Uterus (tissue), 4 donors: Measurements from ENCODE around the gene SFSWAP. TPM values are rescaled to one million over a fixed set of nuclear protein-coding genes. Genes with fewer than 3 reads are reported as not detected.
"Not testable (repeated sequence)": the region's sequence is repeated elsewhere in the genome, so short reads cannot be mapped to it uniquely, and the experiment has no call there.

Experiments used
- DNase-seq, 2 donors: peaks; one replicate each; pipeline ENCODE4 v3.0.0-alpha.2; 2019 to 2020
- H3K27ac ChIP-seq, 2 donors: fragments of 200-600 bp; sonication (generic); 1 replicate in 1 of 2; 2 replicates in 1 of 2; pipeline ENCODE4 v1.5.1; 2016 to 2018
- H3K27me3 ChIP-seq, 2 donors: fragments of 200-600 bp; sonication (generic); one replicate each; pipeline ENCODE4 v1.5.1; 2018 to 2019; ENCODE audit warnings: control low read depth in 1 of 2
- H3K36me3 ChIP-seq, 2 donors: fragments of 200-600 bp; sonication (generic); one replicate each; pipeline ENCODE4 v1.5.1; 2019; ENCODE audit warnings: control low read depth in 1 of 2
- H3K4me1 ChIP-seq, 2 donors: fragments of 200-600 bp; sonication (generic); one replicate each; pipeline ENCODE4 v1.5.1; 2018 to 2019; ENCODE audit warnings: control low read depth in 1 of 2
- H3K4me3 ChIP-seq, 2 donors: fragments of 200-600 bp; sonication (generic); 1 replicate in 1 of 2; 2 replicates in 1 of 2; pipeline ENCODE4 v1.5.1; 2018 to 2019; ENCODE audit warnings: mild to moderate bottlenecking in 1 of 2
- H3K9me3 ChIP-seq, 2 donors: fragments of 200-600 bp; sonication (generic); one replicate each; pipeline ENCODE4 v1.5.1; 2019; ENCODE audit warnings: control low read depth in 1 of 2
- CTCF ChIP-seq, 4 experiments: fragments of 200-600 bp in 2 of 4; fragments of 450-650 bp in 2 of 4; sonication (generic) in 2 of 4; IDR thresholded peaks; one replicate each; pipeline ENCODE4 v1.5.1; 2016 to 2019; ENCODE audit warnings: antibody characterized with exemption in 4 of 4, mild to moderate bottlenecking in 2 of 4, moderate library complexity in 1 of 4
- POLR2A ChIP-seq, 2 donors: fragments of 450-650 bp; IDR thresholded peaks; one replicate each; pipeline ENCODE4 v1.6.1; 2016; ENCODE audit warnings: antibody characterized with exemption in 2 of 2, mild to moderate bottlenecking in 1 of 2, moderate library complexity in 1 of 2
- intact Hi-C: fragments of 100-400 bp; cut with DNase I; formaldehyde crosslinking; loops from one replicate; pipeline ENCODE4 v1.15.1; 2023; ENCODE audit warnings: low total_unique reads
- total RNA-seq, 4 donors: library from RNA; depleted of rRNA in 3 of 4; stranded (reverse); fragments of >200 nt in 3 of 4; gene quantifications; one replicate each; pipeline versions ENCODE4 v1.1.0 to v1.2.4, GENCODE V29; 2014 to 2023
- donor health status: DM: yes; HTN: yes; CAD: no.

Gene SFSWAP
- 10 to 100 TPM; 25.3 to 78.1 (median 55.2) TPM for total RNA-seq

GRCh38 chr12:131710464-131711457, at the start of gene SFSWAP:
Gene SFSWAP, plus strand, starts transcription at chr12:131711090. Its CDS starts 140 bp downstream, at chr12:131711230.
- no peaks in the 10 kb centered on the region for H3K27me3 ChIP-seq
- no peaks in the 10 kb centered on the region for H3K36me3 ChIP-seq
- no peaks in the 10 kb centered on the region for H3K9me3 ChIP-seq
- TF ChIP-seq POLR2A (IDR thresholded peaks at IDR 0.05) (no peak), CTCF (IDR thresholded peaks at IDR 0.05) (no peak)
- intact Hi-C loops = no loop called here
- H3K27ac ChIP-seq = peak within 1 kb of the TSS; percentile 88 to 89
- peak; percentile 54 to 74 for DNase-seq
- peak within 1 kb of the TSS; percentile 91 to 93 for H3K4me3 ChIP-seq
- peaks cover 9 to 11% of the 10 kb centered on the region in 2 donors for H3K4me1 ChIP-seq

- H3K27ac ChIP-seq, H3K27me3 ChIP-seq, H3K4me1 ChIP-seq, H3K36me3 ChIP-seq, H3K9me3 ChIP-seq, DNase-seq: not testable (repeated sequence)
- H3K4me3 ChIP-seq = peak overlapping the region in 1 of 2 donors; percentile 24
- intact Hi-C loops = loop anchor here (10.0 kb wide), 1 partner anchor 367 kb away; no protein-coding TSS in a partner anchor
These were observed 49.5 kb upstream of the SFSWAP start for GRCh38 chr12:131661170-131661985.

GRCh38 chr12:131661986-131662288, 49.0 kb upstream of the SFSWAP start:
- H3K27ac ChIP-seq, H3K4me3 ChIP-seq, H3K36me3 ChIP-seq, H3K4me1 ChIP-seq, H3K27me3 ChIP-seq, H3K9me3 ChIP-seq, DNase-seq: not testable (repeated sequence)
- intact Hi-C loops = loop anchor here (10.0 kb wide), 1 partner anchor 367 kb away; no protein-coding TSS in a partner anchor

GRCh38 chr12:131662346-131662745, 48.5 kb upstream of the SFSWAP start:
- H3K27me3 ChIP-seq, DNase-seq, H3K36me3 ChIP-seq, H3K4me1 ChIP-seq, H3K4me3 ChIP-seq, H3K27ac ChIP-seq, H3K9me3 ChIP-seq: not testable (repeated sequence)
- intact Hi-C loops = loop anchor here (10.0 kb wide), 1 partner anchor 368 kb away; no protein-coding TSS in a partner anchor

- H3K4me3 ChIP-seq, H3K27me3 ChIP-seq, H3K4me1 ChIP-seq, H3K36me3 ChIP-seq, DNase-seq, H3K9me3 ChIP-seq, H3K27ac ChIP-seq: not testable (repeated sequence)
- intact Hi-C loops = loop anchor here (10.0 kb wide), 1 partner anchor 371 kb away; no protein-coding TSS in a partner anchor
These were observed 45.2 kb upstream of the SFSWAP start for GRCh38 chr12:131665666-131666065.

GRCh38 chr12:131666486-131666885, 44.4 kb upstream of the SFSWAP start:
- H3K9me3 ChIP-seq = not testable (repeated sequence)
- intact Hi-C loops = loop anchor here (10.0 kb wide), 1 partner anchor 372 kb away; no protein-coding TSS in a partner anchor

GRCh38 chr12:131666978-131667601, 43.8 kb upstream of the SFSWAP start:
- H3K36me3 ChIP-seq, H3K4me3 ChIP-seq, DNase-seq, H3K27me3 ChIP-seq, H3K27ac ChIP-seq, H3K9me3 ChIP-seq, H3K4me1 ChIP-seq: not testable (repeated sequence)
- intact Hi-C loops = loop anchor here (10.0 kb wide), 1 partner anchor 372 kb away; no protein-coding TSS in a partner anchor

More at GRCh38 chr12:131666486-131666885, 44.4 kb upstream of the SFSWAP start:
- not testable (repeated sequence) for H3K4me3 ChIP-seq, H3K4me1 ChIP-seq, DNase-seq, H3K27me3 ChIP-seq, H3K27ac ChIP-seq, H3K36me3 ChIP-seq
